Measurements from ENCODE around the gene AP2M1.
A peak's percentile ranks its signal among the peaks of the same experiment; 100 is the strongest.

- TF ChIP-seq CTCF (IDR thresholded peaks at IDR 0.05) (peak in 3 of 6 experiments; percentile 39 to 54 (median 49)), POLR2A (IDR thresholded peaks at IDR 0.05) (no peak), POLR2AphosphoS5 (IDR thresholded peaks at IDR 0.05) (no peak), EP300 (IDR thresholded peaks at IDR 0.05) (no peak)
Observed at GRCh38 chr3:184145111-184145524, 29.5 kb upstream of the AP2M1 start.

All from upper lobe of left lung (tissue), 4 donors.